Ishikawa (cell line): ENCODE results near the gene ARHGEF4.

Experiments
- FOXM1 ChIP-seq: IDR thresholded peaks from 2 replicates; pipeline ENCODE4 v1.6.1; 2012; ENCODE audit warnings: low read depth, borderline replicate concordance
- TEAD4 ChIP-seq: IDR thresholded peaks from 2 replicates; pipeline ENCODE4 v1.6.1; 2012

- TF ChIP-seq FOXM1 (no peak), TEAD4 (no peak)
These were observed 160.0 kb downstream of the ARHGEF4 start for GRCh38 chr2:130996691-130997090.
